Measurements from ENCODE around the gene MEIOSIN. TPM values are rescaled to one million over a fixed set of nuclear protein-coding genes. Genes with fewer than 3 reads are reported as not detected.
"Not testable (repeated sequence)": the region's sequence is repeated elsewhere in the genome, so short reads cannot be mapped to it uniquely, and the experiment has no call there.

Gene MEIOSIN
- total RNA-seq, 1 donor from 2014 or later, result not detected

GRCh38 chr19:45798995-45799517 lies 65.8 kb downstream of the MEIOSIN start:
- DNase-seq (ENCODE audit: low read depth in 2 of 2), result peak; percentile 51 to 64

- DNase-seq (ENCODE audit: low read depth in 2 of 2), result not testable (repeated sequence)
Measured at GRCh38 chr19:45799541-45799940, 66.3 kb downstream of the MEIOSIN start.

GRCh38 chr19:45800070-45800553 lies 66.9 kb downstream of the MEIOSIN start:
- DNase-seq (ENCODE audit: low read depth in 2 of 2), result no peak

- DNase-seq (ENCODE audit: low read depth in 2 of 2), result no peak
Measured at GRCh38 chr19:45801603-45802175, 68.5 kb downstream of the MEIOSIN start.

- no peak for DNase-seq (ENCODE audit: low read depth in 2 of 2)
Measured at GRCh38 chr19:45804140-45804958, 71.1 kb downstream of the MEIOSIN start.

- DNase-seq (ENCODE audit: low read depth in 2 of 2), result no peak
Measured at GRCh38 chr19:45804959-45805230, 71.7 kb downstream of the MEIOSIN start.

- DNase-seq (ENCODE audit: low read depth in 2 of 2), result no peak
Measured at GRCh38 chr19:45805719-45806118, 72.5 kb downstream of the MEIOSIN start.

GRCh38 chr19:45809643-45810159 lies 76.5 kb downstream of the MEIOSIN start:
- DNase-seq (ENCODE audit: low read depth in 2 of 2), result peak in 1 of 2 donors; percentile 53

- DNase-seq (ENCODE audit: low read depth in 2 of 2), result no peak
Measured at GRCh38 chr19:45812297-45812696, 79.1 kb downstream of the MEIOSIN start.

Other genes starting within 250 kb of the MEIOSIN start
- gene RTN2, start 236.4 kb upstream of the MEIOSIN start, total RNA-seq, result 5.9 and 8.1 TPM in 2 replicates
- gene PPM1N, start 235.0 kb upstream of the MEIOSIN start, total RNA-seq, result 0.25 and 1.0 TPM in 2 replicates
- gene VASP, start 226.0 kb upstream of the MEIOSIN start, total RNA-seq, result 51.1 and 71.5 TPM in 2 replicates
- gene OPA3, start 148.6 kb upstream of the MEIOSIN start, total RNA-seq, result 4.1 and 5.6 TPM in 2 replicates
- gene GPR4, start 131.2 kb upstream of the MEIOSIN start, total RNA-seq, result 1.0 and 1.5 TPM in 2 replicates
- gene EML2, start 94.0 kb upstream of the MEIOSIN start, total RNA-seq, result 11.1 and 15.7 TPM in 2 replicates
- 0.13 TPM in 1 of 2 replicates, not detected in the other for gene GIPR, start 65.2 kb upstream of the MEIOSIN start, total RNA-seq
- 222 and 396 TPM in 2 replicates for gene SNRPD2, start 41.5 kb upstream of the MEIOSIN start, total RNA-seq
- 8.3 and 11.7 TPM in 2 replicates for gene QPCTL, start 40.8 kb upstream of the MEIOSIN start, total RNA-seq
- gene FBXO46, start 2.5 kb upstream of the MEIOSIN start, total RNA-seq, result 3.2 and 5.4 TPM in 2 replicates
- 4.0 and 5.4 TPM in 2 replicates for gene SIX5, start 35.8 kb downstream of the MEIOSIN start, total RNA-seq
- gene DMPK, start 49.1 kb downstream of the MEIOSIN start, total RNA-seq, result 5.0 and 8.0 TPM in 2 replicates
- 15.8 and 22.3 TPM in 2 replicates for gene DMWD, start 59.4 kb downstream of the MEIOSIN start, total RNA-seq
- under 0.01 TPM in 2 replicates for gene RSPH6A, start 81.9 kb downstream of the MEIOSIN start, total RNA-seq
- gene SYMPK, start 129.7 kb downstream of the MEIOSIN start, total RNA-seq, result 22.1 and 35.3 TPM in 2 replicates
- 0.13 TPM in 1 of 2 replicates, not detected in the other for gene FOXA3, start 130.9 kb downstream of the MEIOSIN start, total RNA-seq
- 14.9 and 24.5 TPM in 2 replicates for gene IRF2BP1, start 152.7 kb downstream of the MEIOSIN start, total RNA-seq
- gene MYPOP, start 169.2 kb downstream of the MEIOSIN start, total RNA-seq, result 0.64 and 1.8 TPM in 2 replicates
- not detected in 2 replicates for gene NANOS2, start 181.3 kb downstream of the MEIOSIN start, total RNA-seq
- 5.1 and 7.8 TPM in 2 replicates for gene NOVA2, start 240.4 kb downstream of the MEIOSIN start, total RNA-seq

Data from dermis microvascular lymphatic vessel endothelial cell (primary cell).